ENCODE data around the gene DDX41. TPM values are rescaled to one million over a fixed set of nuclear protein-coding genes. Genes with fewer than 3 reads are reported as not detected.

The DDX41 gene
- total and polyA plus RNA-seq, 2 donors (not counting 1 experiment from before 2014, with no cell fraction given), result 66.8 to 79.1 TPM

DNA sequence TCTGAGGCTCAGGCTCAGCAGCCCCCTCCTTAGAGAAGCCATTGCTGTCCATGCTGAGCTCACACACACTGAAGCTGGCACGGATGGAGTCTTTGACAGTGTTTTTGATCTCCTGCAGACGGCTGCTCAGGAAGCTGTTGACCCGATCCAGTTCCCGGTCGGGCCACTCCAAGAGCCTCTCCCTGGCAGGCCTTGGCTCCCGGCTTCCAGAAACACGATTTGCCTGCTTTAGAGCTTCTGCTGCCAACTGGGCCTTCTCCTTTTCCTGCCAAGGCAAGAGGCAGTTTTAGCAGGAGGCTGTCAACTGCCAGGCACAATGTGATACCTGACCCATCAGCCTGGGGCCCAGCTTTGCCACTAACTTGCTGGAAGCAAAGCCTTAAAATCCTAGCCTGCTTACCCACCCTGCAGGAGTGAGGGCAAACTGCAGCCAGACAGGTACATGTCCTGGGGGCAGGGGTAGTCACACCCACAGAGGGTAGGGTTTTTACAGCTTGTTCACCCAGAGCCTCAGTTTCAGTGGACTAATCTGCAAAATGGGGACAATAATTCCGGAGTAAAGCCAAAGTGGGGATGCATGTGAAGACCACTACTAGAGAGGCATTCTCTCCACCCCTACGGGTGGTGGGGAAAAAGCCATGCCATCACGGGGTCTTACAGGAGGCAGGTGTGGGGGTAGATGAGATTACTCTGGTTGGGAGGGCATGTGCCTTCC is 8.3 kb upstream of the DDX41 start:
- no peaks in the 10 kb centered on the region for H3K4me1 ChIP-seq (ENCODE audit: control insufficient read depth, extremely low read depth, insufficient read depth, low read length)
- H3K36me3 ChIP-seq (ENCODE audit: control insufficient read depth, insufficient read depth, low read length), result peaks cover 35% of the 10 kb centered on the region
- H3K27ac ChIP-seq (ENCODE audit: insufficient read depth, low read length), result no peak overlapping the region
- no peak overlapping the region for H3K9ac ChIP-seq (ENCODE audit: insufficient read depth, low read length)
- no peaks in the 10 kb centered on the region for H3K9me3 ChIP-seq (ENCODE audit: control insufficient read depth, insufficient read depth, low read depth, low read length)
- TF ChIP-seq, protein P1, sequence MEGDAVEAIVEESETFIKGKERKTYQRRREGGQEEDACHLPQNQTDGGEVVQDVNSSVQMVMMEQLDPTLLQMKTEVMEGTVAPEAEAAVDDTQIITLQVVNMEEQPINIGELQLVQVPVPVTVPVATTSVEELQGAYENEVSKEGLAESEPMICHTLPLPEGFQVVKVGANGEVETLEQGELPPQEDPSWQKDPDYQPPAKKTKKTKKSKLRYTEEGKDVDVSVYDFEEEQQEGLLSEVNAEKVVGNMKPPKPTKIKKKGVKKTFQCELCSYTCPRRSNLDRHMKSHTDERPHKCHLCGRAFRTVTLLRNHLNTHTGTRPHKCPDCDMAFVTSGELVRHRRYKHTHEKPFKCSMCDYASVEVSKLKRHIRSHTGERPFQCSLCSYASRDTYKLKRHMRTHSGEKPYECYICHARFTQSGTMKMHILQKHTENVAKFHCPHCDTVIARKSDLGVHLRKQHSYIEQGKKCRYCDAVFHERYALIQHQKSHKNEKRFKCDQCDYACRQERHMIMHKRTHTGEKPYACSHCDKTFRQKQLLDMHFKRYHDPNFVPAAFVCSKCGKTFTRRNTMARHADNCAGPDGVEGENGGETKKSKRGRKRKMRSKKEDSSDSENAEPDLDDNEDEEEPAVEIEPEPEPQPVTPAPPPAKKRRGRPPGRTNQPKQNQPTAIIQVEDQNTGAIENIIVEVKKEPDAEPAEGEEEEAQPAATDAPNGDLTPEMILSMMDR (conservative IDR thresholded peaks at IDR 0.05 in 1 of 2, IDR thresholded peaks at IDR 0.05 in 1 of 2; ENCODE audit: low read depth in 1 of 2, low read length in 2 of 2), result no peak
- TF ChIP-seq EZH2 (IDR thresholded peaks at IDR 0.05; ENCODE audit: low read length, missing control alignments), result no peak
- H3K79me2 ChIP-seq (ENCODE audit: control insufficient read depth, insufficient read depth, low read length), result no peaks in the 10 kb centered on the region
- H4K20me1 ChIP-seq (ENCODE audit: control insufficient read depth, extremely low read depth, insufficient read depth, low read length), result no peaks in the 10 kb centered on the region
- H3K4me3 ChIP-seq (replicated peaks in 1 of 4; ENCODE audit: control extremely low read depth in 1 of 4, insufficient read depth in 1 of 4, low read depth in 3 of 4, low read length in 4 of 4), result no peak overlapping the region
- no peaks in the 10 kb centered on the region for H3K27me3 ChIP-seq (ENCODE audit: control insufficient read depth, insufficient read depth, low read length)
- no peak overlapping the region for H2AFZ ChIP-seq (ENCODE audit: low read length)
- H3K4me2 ChIP-seq (ENCODE audit: extremely low read depth, insufficient read depth, low read length), result no peak overlapping the region
- DNase-seq (ENCODE audit: low read depth in 2 of 2), result no peak

DNA sequence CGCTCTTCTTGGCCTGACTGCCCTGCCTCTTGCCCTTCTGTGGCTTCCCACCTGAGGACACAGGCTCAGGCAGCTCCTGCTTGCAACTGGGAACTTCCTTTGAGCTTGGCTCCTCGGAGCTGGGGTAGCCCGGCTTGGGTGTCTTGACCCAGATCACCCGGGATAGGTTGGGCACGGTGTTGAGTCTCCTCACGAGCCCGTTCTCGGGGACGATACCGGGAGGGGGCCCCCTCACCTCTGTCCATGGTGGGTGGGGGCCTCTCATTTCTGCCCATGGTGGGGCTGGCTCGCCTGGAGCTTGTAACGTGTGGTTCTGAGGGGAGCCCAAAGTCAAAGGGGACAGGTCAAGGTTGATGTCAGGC is 7.8 kb upstream of the DDX41 start:
- Histone ChIP-seq H3K27me3 (ENCODE audit: control insufficient read depth, insufficient read depth, low read length) (no peaks in the 10 kb centered on the region), H3K4me3 (replicated peaks in 1 of 4; ENCODE audit: control extremely low read depth in 1 of 4, insufficient read depth in 1 of 4, low read depth in 3 of 4, low read length in 4 of 4) (no peak overlapping the region), H2AFZ (ENCODE audit: low read length) (no peak overlapping the region), H3K9me3 (ENCODE audit: control insufficient read depth, insufficient read depth, low read depth, low read length) (no peaks in the 10 kb centered on the region), H3K4me1 (ENCODE audit: control insufficient read depth, extremely low read depth, insufficient read depth, low read length) (peaks cover under 1% of the 10 kb centered on the region), H3K79me2 (ENCODE audit: control insufficient read depth, insufficient read depth, low read length) (peaks cover under 1% of the 10 kb centered on the region), H3K9ac (ENCODE audit: insufficient read depth, low read length) (no peak overlapping the region), H3K27ac (ENCODE audit: insufficient read depth, low read length) (no peak overlapping the region), H3K4me2 (ENCODE audit: extremely low read depth, insufficient read depth, low read length) (no peak overlapping the region), H3K36me3 (ENCODE audit: control insufficient read depth, insufficient read depth, low read length) (peaks cover 38% of the 10 kb centered on the region), H4K20me1 (ENCODE audit: control insufficient read depth, extremely low read depth, insufficient read depth, low read length) (no peaks in the 10 kb centered on the region)
- DNase-seq (ENCODE audit: low read depth in 2 of 2), result no peak
- TF ChIP-seq EZH2 (IDR thresholded peaks at IDR 0.05; ENCODE audit: low read length, missing control alignments), result no peak
- TF ChIP-seq, protein P1 (conservative IDR thresholded peaks at IDR 0.05 in 1 of 2, IDR thresholded peaks at IDR 0.05 in 1 of 2; ENCODE audit: low read depth in 1 of 2, low read length in 2 of 2), result no peak

DNA sequence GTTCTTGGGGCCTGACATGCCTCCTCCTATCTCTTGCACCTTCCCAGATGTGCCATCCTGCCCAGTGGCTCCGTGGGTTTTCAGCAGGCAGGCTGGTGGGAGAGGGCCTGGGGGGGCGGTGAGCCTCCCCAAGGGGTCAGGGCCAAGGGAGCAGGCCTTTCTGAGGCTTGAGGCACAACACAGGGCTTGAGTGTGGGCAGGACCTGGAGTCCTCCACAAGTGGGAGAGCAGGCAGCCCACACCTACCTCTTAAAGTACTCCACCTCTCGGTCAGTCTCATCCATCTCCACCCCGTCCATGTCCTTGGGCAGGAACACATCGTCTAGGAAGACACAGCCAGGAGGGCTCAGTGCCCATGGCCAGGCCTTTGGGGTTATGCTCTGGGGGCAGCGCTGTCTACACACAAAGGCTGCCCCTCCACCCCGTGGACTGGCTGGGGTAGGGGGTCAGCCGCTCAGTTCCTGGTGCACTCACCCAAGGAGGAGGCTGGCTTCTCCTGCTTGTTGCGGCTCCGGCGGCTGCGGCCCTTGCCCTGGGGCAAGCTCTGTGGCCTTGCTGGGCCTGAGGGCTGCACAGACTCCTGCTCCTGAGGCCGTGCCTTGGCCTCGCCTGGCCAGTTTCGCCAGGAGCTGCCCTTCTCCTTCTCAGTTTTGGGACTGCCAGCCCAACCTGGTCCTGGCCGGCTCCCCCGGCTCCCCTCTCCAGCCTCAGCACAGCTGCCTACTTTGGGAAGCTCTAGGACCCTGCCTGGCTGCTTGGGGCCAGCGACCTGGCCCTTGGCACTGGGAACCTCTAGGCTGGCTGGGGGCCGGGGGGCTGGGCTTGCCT is 7.2 kb upstream of the DDX41 start:
- peaks cover 5% of the 10 kb centered on the region for H3K4me1 ChIP-seq (ENCODE audit: control insufficient read depth, extremely low read depth, insufficient read depth, low read length)
- H3K4me2 ChIP-seq (ENCODE audit: extremely low read depth, insufficient read depth, low read length), result no peak overlapping the region
- no peak overlapping the region for H2AFZ ChIP-seq (ENCODE audit: low read length)
- peaks cover 38% of the 10 kb centered on the region for H3K36me3 ChIP-seq (ENCODE audit: control insufficient read depth, insufficient read depth, low read length)
- no peak overlapping the region for H3K4me3 ChIP-seq (replicated peaks in 1 of 4; ENCODE audit: control extremely low read depth in 1 of 4, insufficient read depth in 1 of 4, low read depth in 3 of 4, low read length in 4 of 4)
- no peak overlapping the region for H3K27ac ChIP-seq (ENCODE audit: insufficient read depth, low read length)
- DNase-seq (ENCODE audit: low read depth in 2 of 2), result no peak
- peaks cover 4% of the 10 kb centered on the region for H3K79me2 ChIP-seq (ENCODE audit: control insufficient read depth, insufficient read depth, low read length)
- H3K9me3 ChIP-seq (ENCODE audit: control insufficient read depth, insufficient read depth, low read depth, low read length), result no peaks in the 10 kb centered on the region
- no peaks in the 10 kb centered on the region for H3K27me3 ChIP-seq (ENCODE audit: control insufficient read depth, insufficient read depth, low read length)
- TF ChIP-seq, protein P1 (conservative IDR thresholded peaks at IDR 0.05 in 1 of 2, IDR thresholded peaks at IDR 0.05 in 1 of 2; ENCODE audit: low read depth in 1 of 2, low read length in 2 of 2), result no peak
- TF ChIP-seq EZH2 (IDR thresholded peaks at IDR 0.05; ENCODE audit: low read length, missing control alignments), result no peak
- H3K9ac ChIP-seq (ENCODE audit: insufficient read depth, low read length), result no peak overlapping the region
- H4K20me1 ChIP-seq (ENCODE audit: control insufficient read depth, extremely low read depth, insufficient read depth, low read length), result no peaks in the 10 kb centered on the region

Measured in fibroblast of lung (primary cell).